Endothelial cell of umbilical vein (primary cell): Measurements from ENCODE around the gene TLE7. TPM values are rescaled to one million over a fixed set of nuclear protein-coding genes. Genes with fewer than 3 reads are reported as not detected.

Experiments
- BruUV-seq: library from RNA; stranded (reverse); fragments of 400-500 nt; replicated peaks from 2 replicates; lab custom pipeline; 2021; lab: Mats Ljungman, UMichigan
- CTCF ChIA-PET: fragments of 300-600, 350-600 bp; sonication (Branson Sonifier 250); formaldehyde crosslinking; loops from one replicate; lab custom pipeline; 2021; ENCODE audit warnings: antibody characterized with exemption, inconsistent platforms; lab: Charles Lee
- POLR2A ChIA-PET: fragments of 300-600, 350-600 bp; sonication (Branson Sonifier 250); formaldehyde crosslinking; loops from one replicate; lab custom pipeline; 2021; ENCODE audit warnings: antibody characterized with exemption, inconsistent platforms; lab: Charles Lee
- DNase-seq: peaks from one replicate; pipeline ENCODE4 v3.0.0-alpha.2; 2011; ENCODE audit warnings: low read depth, low spot score
- FAIRE-seq: peaks from 2 replicates; lab custom pipeline; 2011; peaks lifted over from hg19 to GRCh38; lab: Jason Lieb, UNC
- H2AFZ ChIP-seq: 2 replicates; pipeline ENCODE4 v1.6.0; 2012; ENCODE audit warnings: low read depth, low read length, control low read depth, inconsistent platforms
- H3K27ac ChIP-seq: 2 replicates; pipeline ENCODE4 v1.5.1; 2011; ENCODE audit warnings: low read depth, mild to moderate bottlenecking, control low read depth, low read length, moderate library complexity; ENCODE audit not compliant: insufficient read depth
- H3K27me3 ChIP-seq, 2 experiments: 2 replicates each; pipeline versions ENCODE4 v1.6.0 to v1.6.1; 2011; ENCODE audit warnings: low read length in 2 of 2, mixed read lengths in 1 of 2; ENCODE audit not compliant: control insufficient read depth in 2 of 2, insufficient read depth in 2 of 2
- H3K36me3 ChIP-seq, 2 experiments: 2 replicates in 1 of 2; 3 replicates in 1 of 2; pipeline ENCODE4 v1.5.1; 2011; ENCODE audit warnings: low read length in 2 of 2, mild to moderate bottlenecking in 1 of 2, moderate library complexity in 1 of 2; ENCODE audit not compliant: control insufficient read depth in 2 of 2, insufficient read depth in 2 of 2; ENCODE audit errors: extremely low read depth in 1 of 2
- H3K4me1 ChIP-seq: 3 replicates; pipeline ENCODE4 v1.5.1; 2011; ENCODE audit warnings: mild to moderate bottlenecking, low read length; ENCODE audit not compliant: control insufficient read depth, insufficient read depth; ENCODE audit errors: extremely low read depth
- H3K4me2 ChIP-seq: 2 replicates; pipeline ENCODE4 v1.6.1; 2011; ENCODE audit warnings: low read length, control low read depth, mixed read lengths; ENCODE audit not compliant: insufficient read depth
- H3K4me3 ChIP-seq, 3 experiments: fragments of 200-600 bp in 1 of 3; sonication (generic), shearing (Covaris generic) in 1 of 3; replicated peaks in 1 of 3; 2 replicates each; pipeline ENCODE4 v1.5.1; 2011 to 2016; ENCODE audit warnings: control low read depth in 3 of 3, low read length in 3 of 3, mild to moderate bottlenecking in 2 of 3, inconsistent platforms in 1 of 3, low read depth in 1 of 3, moderate library complexity in 1 of 3; ENCODE audit not compliant: insufficient read depth in 1 of 3
- H3K79me2 ChIP-seq: 2 replicates; pipeline ENCODE4 v1.6.0; 2012; ENCODE audit warnings: low read length, inconsistent platforms; ENCODE audit not compliant: control insufficient read depth, insufficient read depth
- H3K9ac ChIP-seq: replicated peaks from 2 replicates; pipeline ENCODE3; 2011; ENCODE audit warnings: low read length, control low read depth; ENCODE audit not compliant: insufficient read depth; ENCODE audit errors: extremely low read depth
- H3K9me1 ChIP-seq: replicated peaks from 3 replicates; pipeline ENCODE4 v1.6.0; 2011; ENCODE audit warnings: mild to moderate bottlenecking, low read length; ENCODE audit not compliant: control insufficient read depth, insufficient read depth; ENCODE audit errors: extremely low read depth
- H3K9me3 ChIP-seq: replicated peaks from 2 replicates; pipeline ENCODE4 v1.5.1; 2012; ENCODE audit warnings: low read length, inconsistent platforms; ENCODE audit not compliant: control insufficient read depth, insufficient read depth
- H4K20me1 ChIP-seq: replicated peaks from 2 replicates; pipeline ENCODE3; 2011; ENCODE audit warnings: mild to moderate bottlenecking, low read length; ENCODE audit not compliant: control insufficient read depth, insufficient read depth; ENCODE audit errors: extremely low read depth
- CTCF ChIP-seq, 2 donors: IDR thresholded peaks; 1 replicate in 1 of 2; 2 replicates in 1 of 2; pipeline ENCODE4 v1.5.1; 2011; ENCODE audit warnings: low read length in 2 of 2, mild to moderate bottlenecking in 2 of 2, moderate library complexity in 2 of 2, control low read depth in 1 of 2, inconsistent platforms in 1 of 2, low read depth in 1 of 2; ENCODE audit not compliant: insufficient read depth in 1 of 2; ENCODE audit errors: extremely low read depth in 1 of 2
- EZH2 ChIP-seq: IDR thresholded peaks from 2 replicates; pipeline ENCODE4 v1.6.1; 2012; ENCODE audit warnings: borderline replicate concordance, low read depth, mild to moderate bottlenecking, moderate library complexity, low read length, inconsistent platforms; ENCODE audit not compliant: severe bottlenecking
- FOS ChIP-seq: IDR thresholded peaks from 2 replicates; pipeline ENCODE4 v1.6.1; 2011; ENCODE audit warnings: mild to moderate bottlenecking, low read length, moderate library complexity, borderline replicate concordance; ENCODE audit not compliant: insufficient read depth
- GATA2 ChIP-seq: IDR thresholded peaks from 2 replicates; pipeline ENCODE4 v1.7.0; 2011; ENCODE audit warnings: low read depth, mild to moderate bottlenecking, moderate library complexity, mixed read lengths, low read length; ENCODE audit not compliant: insufficient read length, insufficient read depth
- JUN ChIP-seq: IDR thresholded peaks from 2 replicates; pipeline ENCODE4 v1.6.1; 2011; ENCODE audit warnings: borderline replicate concordance, low read depth; ENCODE audit not compliant: insufficient read length, insufficient read depth
- MYC ChIP-seq: IDR thresholded peaks from one replicate; pipeline ENCODE4 v1.6.1; 2011; ENCODE audit warnings: mild to moderate bottlenecking, low read depth, low read length
- POLR2A ChIP-seq: IDR thresholded peaks from 2 replicates; pipeline ENCODE4 v1.6.1; 2012; ENCODE audit warnings: low read depth, mild to moderate bottlenecking, control low read depth, low read length
- POLR2AphosphoS5 ChIP-seq: IDR thresholded peaks from 2 replicates; pipeline ENCODE4 v1.6.1; 2012; ENCODE audit warnings: low read depth, mild to moderate bottlenecking, control low read depth, low read length, moderate library complexity; ENCODE audit not compliant: insufficient read depth
- dilution Hi-C: fragments of 300-500 bp; cut with MboI; formaldehyde crosslinking; loops from one replicate; pipeline ENCODE4 v1.15.0; 2019; ENCODE audit warnings: low sequenced_read_pairs; ENCODE audit not compliant: extremely low pct_ligation_motif_present
- intact Hi-C: fragments of 100-400 bp; cut with micrococcal nuclease; formaldehyde crosslinking; loops from one replicate; pipeline ENCODE4 v1.10.0; 2022
- polyA plus RNA-seq, 4 experiments: library from polyadenylated mRNA; depleted of rRNA in 3 of 4; stranded (reverse) in 3 of 4; unstranded in 1 of 4; fragments of >200 nt; gene quantifications; 2 replicates each; pipeline versions ENCODE4 v1.2.1 to v1.2.3, GENCODE V29; 2011 to 2012; ENCODE audit warnings: missing spikeins in 1 of 4
- total RNA-seq: library from RNA; stranded (reverse); gene quantifications from 2 replicates; pipeline ENCODE4 v1.2.3, GENCODE V29; 2021
- TF ChIP-seq, protein P1 (sequence below): IDR thresholded peaks from 2 replicates; pipeline ENCODE4 v1.6.1; 2011; ENCODE audit not compliant: insufficient read depth, insufficient read length

The TLE7 gene
- total and polyA plus RNA-seq, 2 donors (not counting 3 experiments of a cell fraction or from before 2014, with no cell fraction given), result not detected

DNA sequence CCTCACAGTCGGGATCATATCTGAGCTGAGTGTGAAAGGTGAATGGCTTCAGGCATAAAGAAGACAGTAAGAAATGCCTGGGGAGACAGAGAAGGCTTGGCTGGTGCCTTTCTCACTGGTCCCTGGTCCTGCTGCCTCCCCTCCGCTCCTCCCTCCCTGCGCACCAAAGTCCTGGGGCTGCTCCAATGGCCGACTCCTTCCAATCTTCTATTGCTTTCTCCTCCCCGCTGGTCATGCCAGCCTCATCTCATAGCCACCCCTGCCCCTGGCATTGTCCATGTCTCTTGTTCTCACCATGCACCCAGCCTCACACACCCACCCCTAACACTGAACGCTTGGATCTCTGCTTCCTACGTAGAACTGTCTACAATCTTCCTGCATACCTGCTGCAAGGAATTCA, 18.0 kb downstream of the TLE7 start:
- Histone ChIP-seq H3K27me3 (peaks cover 3 to 7% of the 10 kb centered on the region in 2 experiments), H3K27ac (no peak overlapping the region), H3K79me2 (no peaks in the 10 kb centered on the region), H3K9me1 (no peaks in the 10 kb centered on the region), H3K4me3 (no peak overlapping the region), H3K9ac (no peak overlapping the region), H4K20me1 (no peaks in the 10 kb centered on the region), H3K4me1 (no peaks in the 10 kb centered on the region), H2AFZ (no peak overlapping the region), H3K36me3 (no peaks in the 10 kb centered on the region), H3K4me2 (no peak overlapping the region), H3K9me3 (no peaks in the 10 kb centered on the region)
- dilution Hi-C loops (no loop called here), intact Hi-C loops (no loop called here)
- DNase-seq (no peak), FAIRE-seq (no peak)
- BruUV-seq, result no TSS peak
- TF ChIP-seq POLR2AphosphoS5 (no peak), CTCF (IDR thresholded peaks at IDR 0.05; ENCODE audit: extremely low read depth in 1 of 2, insufficient read depth in 1 of 2, low read depth in 1 of 2, low read length in 2 of 2) (no peak), EZH2 (no peak), FOS (no peak)
- ChIA-PET POLR2A (no interaction called here), CTCF (interaction anchor here (1.0 to 1.7 kb wide), 2 partner anchors 12 to 56 kb away, joined by 3 to 7 read pairs; no protein-coding TSS in a partner anchor)

GRCh38 chr16:71423016-71423415, 18.8 kb downstream of the TLE7 start:
- Histone ChIP-seq H3K36me3 (no peaks in the 10 kb centered on the region), H3K9ac (no peak overlapping the region), H2AFZ (no peak overlapping the region), H3K27ac (no peak overlapping the region), H4K20me1 (no peaks in the 10 kb centered on the region), H3K27me3 (peaks cover 3 to 7% of the 10 kb centered on the region in 2 experiments), H3K4me2 (no peak overlapping the region), H3K9me3 (no peaks in the 10 kb centered on the region), H3K9me1 (no peaks in the 10 kb centered on the region), H3K4me1 (no peaks in the 10 kb centered on the region), H3K4me3 (no peak overlapping the region), H3K79me2 (no peaks in the 10 kb centered on the region)
- dilution Hi-C loops (no loop called here), intact Hi-C loops (no loop called here)
- CTCF ChIA-PET, result interaction anchor here (0.8 to 1.6 kb wide), 2 partner anchors 10 to 188 kb away, joined by 4 to 8 read pairs; no protein-coding TSS in a partner anchor
- BruUV-seq, result no TSS peak
- DNase-seq, result no peak
- no peak for FAIRE-seq
- no peak for TF ChIP-seq CTCF (IDR thresholded peaks at IDR 0.05; ENCODE audit: extremely low read depth in 1 of 2, insufficient read depth in 1 of 2, low read depth in 1 of 2, low read length in 2 of 2)
- TF ChIP-seq, protein P1, sequence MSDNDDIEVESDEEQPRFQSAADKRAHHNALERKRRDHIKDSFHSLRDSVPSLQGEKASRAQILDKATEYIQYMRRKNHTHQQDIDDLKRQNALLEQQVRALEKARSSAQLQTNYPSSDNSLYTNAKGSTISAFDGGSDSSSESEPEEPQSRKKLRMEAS, result no peak
- no peak for TF ChIP-seq JUN
- no peak for TF ChIP-seq EZH2
- no peak for TF ChIP-seq FOS
- no peak for TF ChIP-seq POLR2AphosphoS5
- no peak for TF ChIP-seq GATA2
- no peak for TF ChIP-seq POLR2A
- no peak for TF ChIP-seq MYC
- POLR2A ChIA-PET, result no interaction called here
